Activated B cell treated with CpG ODN at 0.5 μM for 24 hours (primary cell): ENCODE measurements around the gene LPCAT4. TPM values are rescaled to one million over a fixed set of nuclear protein-coding genes. Genes with fewer than 3 reads are reported as not detected.
A peak's percentile ranks its signal among the peaks of the same experiment; 100 is the strongest.

ENCODE experiments used
- ATAC-seq: fragments of 200-7000 bp; cut with Tn5 transposase; one replicate; pipeline ENCODE4 v1.10.0; 2021; ENCODE audit warnings: low read depth, mild to moderate bottlenecking, moderate library complexity
- CTCF ChIA-PET: fragments of 350-600 bp; sonication (Branson Sonifier 250); formaldehyde crosslinking; loops from one replicate; lab custom pipeline; 2021; ENCODE audit warnings: antibody characterized with exemption; lab: Charles Lee
- POLR2A ChIA-PET: fragments of 350-600 bp; sonication (Branson Sonifier 250); formaldehyde crosslinking; loops from one replicate; lab custom pipeline; 2021; ENCODE audit warnings: antibody characterized with exemption; lab: Charles Lee
- DNase-seq: peaks from one replicate; pipeline ENCODE4 v3.0.0; 2022
- H3K27ac Mint-ChIP-seq: one replicate; pipeline ENCODE4 v1.8.0; 2020; ENCODE audit warnings: mixed read lengths
- H3K27me3 Mint-ChIP-seq: one replicate; pipeline ENCODE4 v1.8.0; 2021; ENCODE audit warnings: mixed read lengths
- H3K36me3 Mint-ChIP-seq: one replicate; pipeline ENCODE4 v1.8.0; 2021; ENCODE audit warnings: low read depth, mixed read lengths
- H3K4me1 Mint-ChIP-seq: one replicate; pipeline ENCODE4 v1.8.0; 2021; ENCODE audit warnings: mixed read lengths
- H3K4me3 Mint-ChIP-seq: one replicate; pipeline ENCODE4 v1.8.0; 2020; ENCODE audit warnings: mild to moderate bottlenecking, mixed read lengths
- H3K9me3 Mint-ChIP-seq: one replicate; pipeline ENCODE4 v1.8.0; 2020; ENCODE audit warnings: mixed read lengths
- CTCF ChIP-seq: fragments of 200-600 bp; IDR thresholded peaks from one replicate; pipeline ENCODE4 v1.8.0; 2022; ENCODE audit warnings: antibody characterized with exemption, mild to moderate bottlenecking
- intact Hi-C: fragments of 100-400 bp; cut with micrococcal nuclease; formaldehyde crosslinking; loops from one replicate; pipeline ENCODE4 v1.15.1; 2024
- total RNA-seq: library from RNA; stranded (reverse); gene quantifications from 2 replicates; pipeline ENCODE4 v1.2.3, GENCODE V29; 2022

The LPCAT4 gene
- total RNA-seq, 1 donor from 2014 or later: 28.8 TPM

- peak; percentile 1 for ATAC-seq
- CTCF ChIA-PET: interaction anchor here (0.8 to 2.4 kb wide), 3 partner anchors 12 to 96 kb away, joined by 5 to 6 read pairs (median 6); no protein-coding TSS in a partner anchor
- intact Hi-C loops: loop anchor here (1.0 to 2.0 kb wide), 2 partner anchors 9 to 18 kb away; no protein-coding TSS in a partner anchor
- H3K36me3 Mint-ChIP-seq: peaks cover 35% of the 10 kb centered on the region
- peak overlapping the region; percentile 99 for H3K4me3 Mint-ChIP-seq
- peaks cover 70% of the 10 kb centered on the region for H3K4me1 Mint-ChIP-seq
- no peak for TF ChIP-seq CTCF
- POLR2A ChIA-PET: interaction anchor here (0.7 to 8.0 kb wide), 9 partner anchors 10 to 246 kb away, joined by 4 to 113 read pairs (median 7); partner anchors contain the start of genes EMC4, EMC7, GOLGA8B and LPCAT4
- DNase-seq: no peak
- no peaks in the 10 kb centered on the region for H3K27me3 Mint-ChIP-seq
- peak overlapping the region; percentile 99 for H3K27ac Mint-ChIP-seq
- H3K9me3 Mint-ChIP-seq: no peaks in the 10 kb centered on the region
Measured at GRCh38 chr15:34336991-34337556, 29.9 kb downstream of the LPCAT4 start.

- Mint-ChIP-seq H3K9me3 (no peaks in the 10 kb centered on the region), H3K27ac (peak overlapping the region; percentile 99), H3K4me1 (peaks cover 69% of the 10 kb centered on the region), H3K4me3 (peak overlapping the region; percentile 99), H3K36me3 (peaks cover 34% of the 10 kb centered on the region), H3K27me3 (no peaks in the 10 kb centered on the region)
- no peak for TF ChIP-seq CTCF
- ChIA-PET CTCF (interaction anchor here (0.8 to 2.4 kb wide), 3 partner anchors 11 to 95 kb away, joined by 5 to 6 read pairs (median 5); no protein-coding TSS in a partner anchor), POLR2A (interaction anchor here (1.1 to 8.0 kb wide), 8 partner anchors 9 to 247 kb away, joined by 3 to 113 read pairs (median 9); partner anchors contain the start of genes EMC4, EMC7, GOLGA8B and KATNBL1)
- DNase-seq (no peak), ATAC-seq (no peak)
- intact Hi-C loops: loop anchor here (2.0 kb wide), 1 partner anchor 18 kb away; no protein-coding TSS in a partner anchor
Measured at GRCh38 chr15:34336231-34336990, 30.6 kb downstream of the LPCAT4 start.

GRCh38 chr15:34335176-34336032 lies 31.6 kb downstream of the LPCAT4 start:
- Mint-ChIP-seq H3K4me3 (peak overlapping the region; percentile 99), H3K27ac (peak overlapping the region; percentile 99), H3K27me3 (no peaks in the 10 kb centered on the region), H3K9me3 (no peaks in the 10 kb centered on the region), H3K36me3 (peaks cover 30% of the 10 kb centered on the region), H3K4me1 (peaks cover 72% of the 10 kb centered on the region)
- no peak for DNase-seq
- intact Hi-C loops: loop anchor here (2.0 kb wide), 1 partner anchor 17 kb away; no protein-coding TSS in a partner anchor
- CTCF ChIA-PET: interaction anchor here (1.2 to 2.4 kb wide), 3 partner anchors 10 to 94 kb away, joined by 4 to 6 read pairs (median 5); partner anchors contain the start of gene LPCAT4
- POLR2A ChIA-PET: interaction anchor here (0.6 to 8.0 kb wide), 7 partner anchors 7 to 234 kb away, joined by 3 to 113 read pairs (median 5); partner anchors contain the start of genes EMC7, KATNBL1, LPCAT4 and NOP10
- peak; percentile 4 for ATAC-seq
- TF ChIP-seq CTCF: no peak

- Mint-ChIP-seq H3K9me3 (no peaks in the 10 kb centered on the region), H3K4me3 (peak overlapping the region; percentile 99), H3K27ac (peak overlapping the region; percentile 99), H3K4me1 (peaks cover 73% of the 10 kb centered on the region), H3K36me3 (peaks cover 26% of the 10 kb centered on the region), H3K27me3 (no peaks in the 10 kb centered on the region)
- ChIA-PET POLR2A (interaction anchor here (1.2 to 8.0 kb wide), 5 partner anchors 7 to 635 kb away, joined by 3 to 113 read pairs (median 22); partner anchors contain the start of genes AQR, LPCAT4, NOP10 and NUTM1), CTCF (interaction anchor here (1.4 kb wide), 2 partner anchors 8 to 32 kb away, joined by 3 to 4 read pairs; partner anchors contain the start of genes LPCAT4, NOP10 and NUTM1)
- TF ChIP-seq CTCF: no peak
- intact Hi-C loops: loop anchor here (1.0 to 5.0 kb wide), 2 partner anchors 8 to 33 kb away; partner anchors contain the start of gene LPCAT4
- DNase-seq (no peak), ATAC-seq (no peak)
Measured at GRCh38 chr15:34334672-34335071, 32.3 kb downstream of the LPCAT4 start.
